ENCODE results near the gene ZBTB44. TPM values are rescaled to one million over a fixed set of nuclear protein-coding genes. Genes with fewer than 3 reads are reported as not detected.

The ZBTB44 gene
- total and polyA plus RNA-seq, 4 donors: 4.7 to 33.9 (median 17.0) TPM

GRCh38 chr11:130191896-130192295, 122.8 kb downstream of the ZBTB44 start:
- DNase-seq (ENCODE audit: low spot score): no peak
- Histone ChIP-seq H3K36me3 (ENCODE audit: control insufficient read depth in 4 of 4, insufficient read depth in 3 of 4, low read depth in 1 of 4, low read length in 3 of 4) (no peaks in the 10 kb centered on the region), H3K9ac (ENCODE audit: low read depth in 1 of 2, low read length in 2 of 2) (no peak overlapping the region), H3K4me3 (ENCODE audit: low read depth in 1 of 3, low read length in 3 of 3) (no peak overlapping the region), H3K27ac (ENCODE audit: low read depth in 1 of 2, low read length in 2 of 2) (no peak overlapping the region), H3K4me1 (ENCODE audit: control insufficient read depth in 4 of 4, insufficient read depth in 4 of 4, low read length in 3 of 4) (peaks cover 0 to 15% (median 7%) of the 10 kb centered on the region in 4 donors), H3K9me3 (ENCODE audit: control insufficient read depth in 4 of 4, low read length in 3 of 4) (no peaks in the 10 kb centered on the region), H3K27me3 (ENCODE audit: control insufficient read depth in 4 of 4, insufficient read depth in 4 of 4, low read length in 3 of 4) (no peaks in the 10 kb centered on the region)
- 92% methylated on average over 14 of the region's 14 CpGs for WGBS
- TF ChIP-seq CTCF (IDR thresholded peaks at IDR 0.05; ENCODE audit: low read depth, low read length, missing input control): no peak
- TF ChIP-seq ZBTB33 (IDR thresholded peaks at IDR 0.05): no peak
- no peak for TF ChIP-seq HNF4G (IDR thresholded peaks at IDR 0.05)
- TF ChIP-seq TAF1 (conservative IDR thresholded peaks at IDR 0.05): no peak
- no peak for TF ChIP-seq RAD21 (IDR thresholded peaks at IDR 0.05)

- TF ChIP-seq FOXA1 (IDR thresholded peaks at IDR 0.05) (no peak), REST (IDR thresholded peaks at IDR 0.05) (no peak), HNF4G (IDR thresholded peaks at IDR 0.05) (no peak), GABPA (IDR thresholded peaks at IDR 0.05 in 1 of 2, conservative IDR thresholded peaks at IDR 0.05 in 1 of 2) (no peak), FOXA2 (IDR thresholded peaks at IDR 0.05) (no peak), HNF4A (conservative IDR thresholded peaks at IDR 0.05) (no peak), SP1 (IDR thresholded peaks at IDR 0.05) (no peak), NR2F2 (IDR thresholded peaks at IDR 0.05) (no peak), EGR1 (IDR thresholded peaks at IDR 0.05; ENCODE audit: low read depth in 2 of 2) (no peak), YY1 (IDR thresholded peaks at IDR 0.05) (no peak), RAD21 (IDR thresholded peaks at IDR 0.05) (no peak), RXRA (IDR thresholded peaks at IDR 0.05) (no peak), MAX (IDR thresholded peaks at IDR 0.05) (no peak), JUND (IDR thresholded peaks at IDR 0.05) (no peak), TAF1 (conservative IDR thresholded peaks at IDR 0.05) (no peak), CTCF (IDR thresholded peaks at IDR 0.05; ENCODE audit: low read depth, low read length, missing input control) (no peak), ATF3 (IDR thresholded peaks at IDR 0.05) (no peak), ZBTB33 (IDR thresholded peaks at IDR 0.05) (no peak)
- Histone ChIP-seq H3K9me3 (ENCODE audit: control insufficient read depth in 4 of 4, low read length in 3 of 4) (no peaks in the 10 kb centered on the region), H3K4me3 (ENCODE audit: low read depth in 1 of 3, low read length in 3 of 3) (no peak overlapping the region), H3K27me3 (ENCODE audit: control insufficient read depth in 4 of 4, insufficient read depth in 4 of 4, low read length in 3 of 4) (no peaks in the 10 kb centered on the region), H3K36me3 (ENCODE audit: control insufficient read depth in 4 of 4, insufficient read depth in 3 of 4, low read depth in 1 of 4, low read length in 3 of 4) (no peaks in the 10 kb centered on the region), H3K9ac (ENCODE audit: low read depth in 1 of 2, low read length in 2 of 2) (no peak overlapping the region), H3K4me1 (ENCODE audit: control insufficient read depth in 4 of 4, insufficient read depth in 4 of 4, low read length in 3 of 4) (peaks cover 0 to 15% (median 7%) of the 10 kb centered on the region in 4 donors), H3K27ac (ENCODE audit: low read depth in 1 of 2, low read length in 2 of 2) (no peak overlapping the region)
- 87% methylated on average over 29 of the region's 29 CpGs for whole genome bisulfite sequencing
- DNase-seq (ENCODE audit: low spot score): no peak
Observed at GRCh38 chr11:130190371-130190881, 124.3 kb downstream of the ZBTB44 start.
